H1 (cell line): ENCODE measurements around the gene SCAMP4. TPM values are rescaled to one million over a fixed set of nuclear protein-coding genes. Genes with fewer than 3 reads are reported as not detected.

Source experiments
- CTCF ChIA-PET: fragments of 300-600 bp; sonication (Branson Sonifier 250); formaldehyde crosslinking; loops from one replicate; lab custom pipeline; 2021; ENCODE audit not compliant: partially characterized antibody; lab: Charles Lee
- POLR2A ChIA-PET: fragments of 300-600 bp; sonication (Branson Sonifier 250); formaldehyde crosslinking; loops from one replicate; lab custom pipeline; 2021; ENCODE audit warnings: inconsistent platforms; ENCODE audit not compliant: partially characterized antibody; lab: Charles Lee
- DNase-seq, 2 experiments: peaks; one replicate each; pipeline versions ENCODE4 v3.0.0 to v3.0.0-alpha.2; 2010 to 2022; ENCODE audit warnings: low spot score in 2 of 2, low read depth in 1 of 2, mixed read lengths in 1 of 2
- FAIRE-seq: peaks from 2 replicates; lab custom pipeline; 2011; peaks lifted over from hg19 to GRCh38; lab: Jason Lieb, UNC
- H2AFZ ChIP-seq: 2 replicates; pipeline ENCODE4 v1.8.1; 2012; ENCODE audit warnings: low read length, inconsistent platforms
- H2AK5ac ChIP-seq: 2 replicates; pipeline ENCODE4 v1.6.1; 2013; ENCODE audit warnings: low read depth, low read length
- H2BK120ac ChIP-seq: replicated peaks from 2 replicates; pipeline ENCODE3; 2013; ENCODE audit warnings: low read depth, low read length, inconsistent platforms
- H2BK12ac ChIP-seq: 2 replicates; pipeline ENCODE4 v1.6.1; 2013; ENCODE audit warnings: low read depth, low read length
- H2BK15ac ChIP-seq: 2 replicates; pipeline ENCODE4 v1.6.1; 2013; ENCODE audit warnings: low read length
- H2BK20ac ChIP-seq: 2 replicates; pipeline ENCODE4 v1.6.1; 2013; ENCODE audit warnings: low read length
- H2BK5ac ChIP-seq: 2 replicates; pipeline ENCODE4 v1.6.1; 2013; ENCODE audit warnings: low read depth, low read length
- H3K14ac ChIP-seq: 2 replicates; pipeline ENCODE4 v1.6.1; 2013; ENCODE audit warnings: inconsistent platforms; ENCODE audit not compliant: insufficient read length
- H3K18ac ChIP-seq: 2 replicates; pipeline ENCODE4 v1.6.1; 2013; ENCODE audit warnings: low read length; ENCODE audit errors: extremely low read depth
- H3K23ac ChIP-seq: 2 replicates; pipeline ENCODE4 v1.6.1; 2013; ENCODE audit warnings: inconsistent platforms; ENCODE audit not compliant: insufficient read length
- H3K23me2 ChIP-seq: 2 replicates; pipeline ENCODE4 v1.6.1; 2013; ENCODE audit warnings: low read depth, low read length
- H3K27ac ChIP-seq: 2 replicates; pipeline ENCODE4 v1.6.1; 2011; ENCODE audit warnings: low read depth, low read length, inconsistent platforms
- H3K27me3 ChIP-seq, 4 experiments: replicated peaks in 1 of 4; 1 replicate in 1 of 4; 2 replicates in 3 of 4; pipeline versions ENCODE4 v1.6.1 to v1.8.1; 2011 to 2013; ENCODE audit warnings: low read length in 3 of 4, mild to moderate bottlenecking in 3 of 4, inconsistent platforms in 2 of 4, mixed read lengths in 2 of 4, moderate library complexity in 1 of 4; ENCODE audit not compliant: control insufficient read depth in 3 of 4, insufficient read depth in 3 of 4; ENCODE audit errors: extremely low read depth in 1 of 4
- H3K36me3 ChIP-seq, 4 experiments: 2 replicates each; pipeline versions ENCODE4 v1.6.1 to v1.8.1; 2011 to 2013; ENCODE audit warnings: mild to moderate bottlenecking in 4 of 4, low read length in 3 of 4, moderate library complexity in 2 of 4, control low read depth in 1 of 4, inconsistent platforms in 1 of 4; ENCODE audit not compliant: insufficient read depth in 4 of 4, control insufficient read depth in 2 of 4
- H3K4ac ChIP-seq: replicated peaks from 2 replicates; pipeline ENCODE3; 2013; ENCODE audit warnings: low read length, low read depth, mixed read lengths, inconsistent platforms; ENCODE audit not compliant: insufficient read length
- H3K4me1 ChIP-seq, 4 experiments: replicated peaks in 1 of 4; 1 replicate in 1 of 4; 2 replicates in 3 of 4; pipeline versions ENCODE4 v1.6.1 to v1.8.1; 2011 to 2013; ENCODE audit warnings: low read length in 3 of 4, inconsistent platforms in 2 of 4, mixed read lengths in 1 of 4; ENCODE audit not compliant: insufficient read depth in 4 of 4, control insufficient read depth in 3 of 4
- H3K4me2 ChIP-seq, 2 experiments: 2 replicates each; pipeline versions ENCODE4 v1.6.1 to v1.8.1; 2011 to 2013; ENCODE audit warnings: low read depth in 2 of 2, low read length in 2 of 2, control low read depth in 1 of 2, inconsistent platforms in 1 of 2, mild to moderate bottlenecking in 1 of 2; ENCODE audit not compliant: insufficient read depth in 1 of 2
- H3K4me3 ChIP-seq, 4 experiments: fragments of 200-600, 300-600 bp in 1 of 4; sonication (generic), shearing (Covaris generic), sonication (Bioruptor Twin) in 1 of 4; 2 replicates each; pipeline versions ENCODE4 v1.5.1 to v1.8.1; 2011 to 2016; ENCODE audit warnings: low read length in 4 of 4, low read depth in 3 of 4, control low read depth in 2 of 4, inconsistent platforms in 2 of 4, mild to moderate bottlenecking in 2 of 4, mixed read lengths in 1 of 4, moderate library complexity in 1 of 4; ENCODE audit not compliant: insufficient read depth in 2 of 4; ENCODE audit errors: extremely low read depth in 1 of 4
- H3K56ac ChIP-seq: replicated peaks from 2 replicates; pipeline ENCODE3; 2013; ENCODE audit warnings: low read depth, mild to moderate bottlenecking, mixed read lengths, low read length, inconsistent platforms; ENCODE audit not compliant: insufficient read length
- H3K79me1 ChIP-seq: 2 replicates; pipeline ENCODE4 v1.6.1; 2013; ENCODE audit warnings: low read depth, low read length, control low read depth
- H3K79me2 ChIP-seq, 2 experiments: 2 replicates each; pipeline versions ENCODE4 v1.6.1 to v1.8.1; 2012 to 2013; ENCODE audit warnings: low read length in 2 of 2, mild to moderate bottlenecking in 2 of 2, inconsistent platforms in 1 of 2; ENCODE audit not compliant: insufficient read depth in 2 of 2, control insufficient read depth in 1 of 2
- H3K9ac ChIP-seq, 4 experiments: replicated peaks in 1 of 4; 1 replicate in 1 of 4; 2 replicates in 3 of 4; pipeline versions ENCODE4 v1.6.1 to v1.8.1; 2011 to 2013; ENCODE audit warnings: low read depth in 3 of 4, low read length in 3 of 4, control low read depth in 2 of 4, mild to moderate bottlenecking in 2 of 4, moderate library complexity in 2 of 4, inconsistent platforms in 1 of 4; ENCODE audit errors: extremely low read depth in 1 of 4
- H3K9me3 ChIP-seq, 2 experiments: 2 replicates each; pipeline versions ENCODE4 v1.6.1 to v1.8.1; 2012 to 2013; ENCODE audit warnings: mild to moderate bottlenecking in 2 of 2, moderate library complexity in 2 of 2, control low read depth in 1 of 2, inconsistent platforms in 1 of 2, low read depth in 1 of 2, low read length in 1 of 2, mixed read lengths in 1 of 2; ENCODE audit not compliant: insufficient read depth in 2 of 2
- H4K20me1 ChIP-seq, 2 experiments: replicated peaks in 1 of 2; 2 replicates each; pipeline versions ENCODE3 to v1.8.1; 2011 to 2013; ENCODE audit warnings: inconsistent platforms in 2 of 2, low read length in 2 of 2, mild to moderate bottlenecking in 1 of 2; ENCODE audit not compliant: insufficient read depth in 2 of 2, control insufficient read depth in 1 of 2
- H4K5ac ChIP-seq: 2 replicates; pipeline ENCODE4 v1.6.1; 2013; ENCODE audit warnings: low read length, low read depth, mixed read lengths, inconsistent platforms; ENCODE audit not compliant: insufficient read length
- H4K8ac ChIP-seq: 2 replicates; pipeline ENCODE4 v1.8.0; 2013; ENCODE audit warnings: mild to moderate bottlenecking, moderate library complexity, low read length, inconsistent platforms; ENCODE audit not compliant: insufficient read depth; ENCODE audit errors: extremely low read depth
- H4K91ac ChIP-seq: replicated peaks from 2 replicates; pipeline ENCODE3; 2013; ENCODE audit warnings: low read length, mixed read lengths, inconsistent platforms; ENCODE audit not compliant: insufficient read length
- BACH1 ChIP-seq: IDR thresholded peaks from 2 replicates; pipeline ENCODE4 v1.6.1; 2012; ENCODE audit warnings: low read length, improper control_type of control experiment
- BCL11A ChIP-seq, 2 experiments: IDR thresholded peaks; one replicate each; pipeline ENCODE4 v1.6.1; 2011; ENCODE audit warnings: low read depth in 2 of 2, low read length in 2 of 2, mild to moderate bottlenecking in 2 of 2
- CREB1 ChIP-seq: IDR thresholded peaks from 2 replicates; pipeline ENCODE4 v1.6.1; 2012; ENCODE audit warnings: inconsistent platforms
- EP300 ChIP-seq, 2 experiments: IDR thresholded peaks; 1 replicate in 1 of 2; 2 replicates in 1 of 2; pipeline ENCODE4 v1.6.1; 2011 to 2012; ENCODE audit warnings: low read depth in 2 of 2, low read length in 2 of 2, mild to moderate bottlenecking in 2 of 2, borderline replicate concordance in 1 of 2, inconsistent platforms in 1 of 2, moderate library complexity in 1 of 2
- KDM4A ChIP-seq: IDR thresholded peaks from one replicate; pipeline ENCODE4 v1.7.1; 2012; ENCODE audit warnings: low read depth, mild to moderate bottlenecking, moderate library complexity, low read length, inconsistent platforms; ENCODE audit not compliant: severe bottlenecking
- NRF1 ChIP-seq: IDR thresholded peaks from 2 replicates; pipeline ENCODE4 v1.6.1; 2011; ENCODE audit warnings: mild to moderate bottlenecking, low read depth, low read length, improper control_type of control experiment
- SP2 ChIP-seq: IDR thresholded peaks from 2 replicates; pipeline ENCODE4 v1.6.1; 2012; ENCODE audit warnings: mild to moderate bottlenecking, low read length, inconsistent platforms
- TEAD4 ChIP-seq: IDR thresholded peaks from 2 replicates; pipeline ENCODE4 v1.6.1; 2012; ENCODE audit warnings: low read depth, low read length, inconsistent platforms, mixed read lengths
- WGBS, 2 experiments: shearing (Covaris generic) in 1 of 2; methylation state at CpG; one replicate each; pipeline versions ENCODE4 v1.1.6 to v1.1.7; 2013 to 2015; ENCODE audit warnings: low lambda C conversion rate in 2 of 2, mixed read lengths in 2 of 2, inconsistent platforms in 1 of 2, low coverage in 1 of 2, missing lambda C conversion rate in 1 of 2; ENCODE audit not compliant: insufficient replicate concordance in 2 of 2, insufficient coverage in 1 of 2, insufficient read length in 1 of 2; ENCODE audit errors: extremely low coverage in 1 of 2, missing lambda C conversion rate in 1 of 2; 5-methylcytosine and 5-hydroxymethylcytosine counted together
- polyA plus RNA-seq, 7 experiments: library from polyadenylated mRNA; depleted of rRNA in 3 of 7; stranded (reverse) in 5 of 7; unstranded in 2 of 7; fragments of >200 nt in 5 of 7; fragments of 200-250 nt in 2 of 7; gene quantifications; 1 replicate in 5 of 7; 2 replicates in 1 of 7; 4 replicates in 1 of 7; pipeline versions ENCODE4 v1.2.1 to v1.2.3, GENCODE V29; 2011 to 2013; ENCODE audit warnings: missing spikeins in 2 of 7, mixed read lengths in 2 of 7
- total RNA-seq: library from RNA; stranded (reverse); fragmentation: NEBNext Ultra II Directional; extraction: Animal tissue kit (Norgen Biotek cat#: 25700); gene quantifications from 2 replicates; pipeline ENCODE4 v1.2.1, GENCODE V29; 2021
- TF ChIP-seq, protein P1 (sequence below): IDR thresholded peaks from 2 replicates; pipeline ENCODE4 v1.6.1; 2012; ENCODE audit warnings: inconsistent platforms

Gene SCAMP4
- total and polyA plus RNA-seq, 2 of the 8 experiments (the other 6 are each of a cell fraction or from before 2014, with no cell fraction given), result 17.1 to 61.4 TPM

GRCh38 chr19:1974381-1975161 is 69.4 kb downstream of the SCAMP4 start:
- Histone ChIP-seq H3K23me2 (no peaks in the 10 kb centered on the region), H2BK12ac (no peak overlapping the region), H2BK120ac (no peak overlapping the region), H3K18ac (no peak overlapping the region), H2BK5ac (no peak overlapping the region), H3K14ac (no peak overlapping the region), H3K79me2 (peaks cover 0 to 41% of the 10 kb centered on the region in 2 experiments; a peak in 2 of 4 replicates), H3K9ac (no peak overlapping the region), H3K36me3 (peaks cover 2 to 31% (median 7%) of the 10 kb centered on the region in 4 experiments; a peak in 7 of 8 replicates), H4K5ac (no peak overlapping the region), H2AK5ac (no peak overlapping the region), H3K4me1 (no peaks in the 10 kb centered on the region), H2BK15ac (no peak overlapping the region), H3K27me3 (no peaks in the 10 kb centered on the region), H3K79me1 (peaks cover 17% of the 10 kb centered on the region), H3K4ac (no peak overlapping the region), H4K8ac (no peak overlapping the region), H3K23ac (no peak overlapping the region), H3K4me2 (no peak overlapping the region), H2AFZ (no peak overlapping the region), H4K20me1 (peaks cover 25 to 31% of the 10 kb centered on the region in 2 experiments), H3K27ac (no peak overlapping the region), H3K56ac (no peak overlapping the region), H3K9me3 (no peaks in the 10 kb centered on the region), H3K4me3 (no peak overlapping the region), H4K91ac (no peak overlapping the region), H2BK20ac (no peak overlapping the region)
- no peak for TF ChIP-seq SP2
- no peak for TF ChIP-seq BCL11A (IDR thresholded peaks at IDR 0.05; ENCODE audit: low read depth in 2 of 2, low read length in 2 of 2)
- TF ChIP-seq BACH1, result no peak
- no peak for TF ChIP-seq CREB1
- no peak for TF ChIP-seq NRF1
- TF ChIP-seq, protein P1, sequence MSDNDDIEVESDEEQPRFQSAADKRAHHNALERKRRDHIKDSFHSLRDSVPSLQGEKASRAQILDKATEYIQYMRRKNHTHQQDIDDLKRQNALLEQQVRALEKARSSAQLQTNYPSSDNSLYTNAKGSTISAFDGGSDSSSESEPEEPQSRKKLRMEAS, result no peak
- TF ChIP-seq KDM4A, result no peak
- no peak for TF ChIP-seq TEAD4
- TF ChIP-seq EP300 (IDR thresholded peaks at IDR 0.05; ENCODE audit: borderline replicate concordance in 1 of 2, low read depth in 2 of 2, low read length in 2 of 2), result no peak
- POLR2A ChIA-PET, result interaction anchor here (0.9 to 1.2 kb wide), 5 partner anchors 9 to 77 kb away, joined by 3 to 5 read pairs (median 3); no protein-coding TSS in a partner anchor
- DNase-seq, result no peak
- no peak for FAIRE-seq
- CTCF ChIA-PET, result interaction anchor here (0.5 to 1.6 kb wide), 8 partner anchors 21 to 602 kb away, joined by 3 to 6 read pairs (median 3); no protein-coding TSS in a partner anchor
- 93% methylated on average over 28 of the region's 28 CpGs; no CpG with 5 or more reads in 1 of the 2 experiments for WGBS, 2 experiments
